HG02840 (cell line): Measurements from ENCODE around the gene COL5A2.

Experiments
- ATAC-seq: cut with Tn5 transposase; IDR thresholded peaks from one replicate; pipeline ENCODE4 v1.9.1; 2021; ENCODE audit warnings: mild to moderate bottlenecking, moderate library complexity, moderate number of reproducible peaks; ENCODE audit not compliant: unreplicated experiment, low FRiP score

The COL5A2 gene

GRCh38 chr2:189060096-189060642, 119.4 kb downstream of the COL5A2 start:
- no peak for ATAC-seq

DNA sequence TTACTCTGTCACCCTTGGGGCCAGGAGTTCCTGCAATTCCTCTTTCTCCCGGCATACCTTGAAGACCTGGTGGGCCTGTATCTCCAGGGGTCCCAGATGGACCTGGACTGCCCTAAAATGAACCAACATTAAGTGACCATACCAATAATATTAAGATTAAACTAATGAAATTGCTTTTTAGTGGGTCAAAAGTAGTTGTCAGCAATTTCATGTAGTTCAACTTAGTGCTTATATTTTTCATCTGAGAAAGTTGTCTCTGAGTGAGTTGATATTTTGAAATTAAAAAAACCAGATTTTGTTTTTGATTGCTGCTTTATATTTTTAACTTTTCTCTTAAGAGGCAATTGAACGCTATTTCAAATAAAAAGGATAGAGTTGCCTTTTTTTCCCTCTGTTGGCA, 122.2 kb downstream of the COL5A2 start:
- no peak for ATAC-seq

- no peak for ATAC-seq
These were observed 123.1 kb downstream of the COL5A2 start for GRCh38 chr2:189056200-189057106.

DNA sequence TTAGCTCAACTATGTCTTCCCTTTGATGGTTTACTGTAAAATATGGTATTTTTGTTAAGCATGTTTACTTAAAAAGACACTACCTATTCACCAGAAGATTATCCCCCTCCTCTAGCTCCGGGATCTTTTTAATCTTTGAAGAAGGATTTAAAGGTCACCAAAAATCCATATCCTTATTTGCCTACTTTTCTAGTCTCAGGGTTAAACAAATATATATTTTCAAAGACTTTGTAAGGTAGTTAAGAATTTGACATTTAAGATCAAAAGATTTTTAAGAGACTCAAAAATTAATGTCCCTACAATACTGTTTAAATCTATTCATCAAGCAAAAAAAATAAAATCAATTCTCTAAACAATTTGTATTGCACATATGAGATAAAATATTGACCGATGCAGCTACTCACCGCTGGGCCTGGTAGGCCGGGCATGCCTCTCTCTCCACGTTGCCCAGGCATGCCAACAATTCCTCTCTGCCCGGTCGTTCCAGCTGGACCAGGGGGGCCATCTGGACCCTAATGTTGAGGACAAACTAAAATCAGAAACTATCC, 129.3 kb downstream of the COL5A2 start:
- no peak for ATAC-seq

- no peak for ATAC-seq
These were observed 129.8 kb downstream of the COL5A2 start for GRCh38 chr2:189049709-189050164.

- no peak for ATAC-seq
These were observed 131.4 kb downstream of the COL5A2 start for GRCh38 chr2:189048189-189048588.

GRCh38 chr2:189047171-189047888, 132.2 kb downstream of the COL5A2 start:
- ATAC-seq = no peak

GRCh38 chr2:189046320-189046719, 133.2 kb downstream of the COL5A2 start:
- ATAC-seq = no peak

DNA sequence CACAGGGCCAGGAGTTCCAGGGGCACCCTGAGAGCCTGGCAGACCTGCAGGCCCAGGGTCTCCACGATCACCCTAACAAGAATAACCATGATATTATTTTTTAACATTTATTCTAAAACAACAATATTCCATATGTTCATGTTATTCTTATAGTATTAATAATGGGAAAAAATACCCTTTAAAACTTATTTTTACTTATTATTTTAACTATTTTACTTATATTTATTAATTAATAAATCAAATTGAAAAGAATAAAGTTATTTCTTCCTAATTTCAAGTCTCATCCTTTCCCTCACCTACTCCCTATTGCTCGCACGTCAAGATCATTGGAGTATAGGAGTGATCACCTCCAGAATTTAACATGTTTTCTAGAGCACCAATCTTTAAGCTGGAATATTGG, 133.7 kb downstream of the COL5A2 start:
- no peak for ATAC-seq

DNA sequence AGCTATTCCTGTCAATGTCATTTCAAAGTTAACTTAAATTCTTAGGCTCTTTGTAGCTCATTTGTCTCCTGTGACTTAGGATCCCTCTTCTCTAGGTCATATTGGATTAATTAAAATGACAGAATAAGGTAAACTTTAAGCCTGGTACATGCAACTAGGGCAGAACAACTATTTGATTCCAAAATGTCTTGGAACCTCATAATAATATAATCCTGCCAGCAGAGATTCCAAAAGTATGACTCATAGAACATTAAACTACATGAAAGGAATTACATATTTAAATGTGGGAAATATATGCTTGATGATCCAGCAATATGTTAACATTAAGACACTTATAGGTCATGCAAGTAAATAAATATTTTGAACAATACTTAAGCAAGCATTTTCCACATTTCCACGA, 142.0 kb downstream of the COL5A2 start:
- no peak for ATAC-seq

DNA sequence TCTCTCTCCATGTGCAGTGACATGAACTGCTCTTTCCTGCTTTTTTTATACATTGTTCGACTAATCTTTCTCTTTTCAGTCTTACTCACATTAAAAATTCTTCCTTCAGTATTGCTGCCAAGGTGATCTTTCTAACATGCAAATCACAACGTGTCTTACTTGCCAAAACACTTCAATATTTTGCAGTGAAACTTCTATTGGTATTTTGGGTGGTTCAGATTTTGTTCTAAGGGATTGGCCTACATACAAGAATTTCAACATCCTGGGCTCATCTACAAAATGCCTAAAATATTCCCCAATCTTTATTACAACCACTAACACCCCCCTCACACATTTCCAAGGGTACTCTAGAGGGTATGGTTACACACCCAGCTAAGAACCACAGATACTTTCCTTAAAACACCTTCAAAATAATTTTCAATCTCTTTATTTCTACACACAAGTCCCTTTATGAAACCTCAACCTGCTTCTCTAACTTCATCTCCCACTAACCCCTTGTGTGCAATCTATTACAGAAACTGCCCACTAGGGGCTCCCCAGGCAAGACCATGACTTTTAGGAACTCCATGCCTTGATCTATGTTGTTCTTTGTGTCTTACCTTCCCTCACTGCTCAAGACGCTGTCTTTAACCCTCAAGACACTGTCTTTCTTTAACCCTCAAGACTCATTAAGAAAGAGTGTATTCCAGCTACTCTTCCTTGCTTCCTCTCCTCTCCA, 154.5 kb downstream of the COL5A2 start:
- ATAC-seq = no peak

- ATAC-seq = no peak
These were observed 157.1 kb downstream of the COL5A2 start for GRCh38 chr2:189022492-189022891.

- ATAC-seq = no peak
These were observed 157.5 kb downstream of the COL5A2 start for GRCh38 chr2:189022053-189022481.

DNA sequence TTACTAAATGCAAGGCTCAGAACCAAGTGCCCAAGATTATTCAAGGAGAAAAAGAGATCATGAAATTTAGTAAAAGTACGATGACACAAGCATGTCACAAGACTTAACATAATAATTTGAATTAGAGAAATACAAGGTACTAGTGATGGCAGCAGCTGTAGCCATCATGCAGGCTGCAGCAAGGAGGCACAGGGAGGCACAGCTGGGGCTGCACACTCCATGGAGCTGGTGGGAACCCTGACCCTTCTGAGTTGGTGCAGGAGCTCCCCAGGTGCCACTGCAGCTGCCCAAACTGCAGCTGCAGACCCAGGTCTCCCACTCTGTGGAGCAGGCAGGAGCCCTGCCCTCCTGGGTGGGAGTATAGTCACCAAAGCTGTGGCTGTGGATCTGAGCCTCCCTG, 159.4 kb downstream of the COL5A2 start:
- ATAC-seq = no peak

- ATAC-seq = no peak
These were observed 160.9 kb downstream of the COL5A2 start for GRCh38 chr2:189018631-189019030.

- no peak for ATAC-seq
These were observed 163.2 kb downstream of the COL5A2 start for GRCh38 chr2:189016311-189016861.

DNA sequence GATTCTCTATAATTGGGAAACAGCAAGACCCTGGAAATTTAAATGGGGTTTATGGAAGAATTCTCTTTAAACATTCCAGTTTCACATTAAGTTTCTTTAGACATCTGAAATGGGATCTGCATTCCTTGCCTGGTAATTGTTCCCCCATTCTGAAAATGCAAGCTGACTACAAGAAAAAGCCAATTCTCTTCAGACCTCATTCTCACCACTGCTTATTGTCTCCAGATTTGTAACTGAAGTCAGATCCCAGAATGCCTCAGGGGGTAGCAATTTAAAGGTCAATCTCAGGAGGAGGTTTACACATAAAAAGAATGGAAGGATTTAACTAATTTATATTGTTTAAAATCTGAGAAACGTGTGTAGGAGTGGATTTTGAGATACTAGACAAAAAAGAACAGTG, 164.2 kb downstream of the COL5A2 start:
- no peak for ATAC-seq

DNA sequence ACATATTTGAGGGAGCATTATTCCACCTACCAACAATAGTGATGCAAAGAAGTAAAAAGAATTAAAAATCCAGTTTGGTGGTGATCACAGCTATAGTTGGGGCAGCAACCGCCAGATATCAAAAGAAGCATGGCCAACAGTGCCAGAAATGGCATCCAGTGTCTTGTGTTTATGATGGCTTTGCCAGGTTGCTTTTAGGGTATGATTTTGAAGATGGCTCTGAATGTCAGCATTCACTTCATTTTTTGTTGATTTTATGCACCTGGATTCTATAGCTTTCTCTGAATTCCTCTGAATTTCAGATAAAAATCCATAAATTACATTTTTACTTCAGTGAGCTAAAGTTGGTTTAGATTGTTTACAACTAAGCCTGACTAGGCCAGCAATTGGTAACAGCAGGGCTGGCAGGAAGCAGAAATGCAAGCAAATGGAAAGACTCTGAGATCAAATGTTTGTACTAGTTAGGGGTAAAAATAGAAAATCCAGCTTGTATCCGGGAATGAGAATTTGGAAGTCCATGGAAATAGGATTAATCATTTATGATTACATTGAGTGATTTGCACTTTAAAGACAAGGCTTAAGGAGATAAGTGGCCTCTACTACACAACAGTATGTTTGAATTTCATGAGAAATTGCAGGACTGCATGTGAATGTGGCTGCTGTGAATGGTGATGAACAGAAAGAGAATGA, 165.0 kb downstream of the COL5A2 start:
- no peak for ATAC-seq

DNA sequence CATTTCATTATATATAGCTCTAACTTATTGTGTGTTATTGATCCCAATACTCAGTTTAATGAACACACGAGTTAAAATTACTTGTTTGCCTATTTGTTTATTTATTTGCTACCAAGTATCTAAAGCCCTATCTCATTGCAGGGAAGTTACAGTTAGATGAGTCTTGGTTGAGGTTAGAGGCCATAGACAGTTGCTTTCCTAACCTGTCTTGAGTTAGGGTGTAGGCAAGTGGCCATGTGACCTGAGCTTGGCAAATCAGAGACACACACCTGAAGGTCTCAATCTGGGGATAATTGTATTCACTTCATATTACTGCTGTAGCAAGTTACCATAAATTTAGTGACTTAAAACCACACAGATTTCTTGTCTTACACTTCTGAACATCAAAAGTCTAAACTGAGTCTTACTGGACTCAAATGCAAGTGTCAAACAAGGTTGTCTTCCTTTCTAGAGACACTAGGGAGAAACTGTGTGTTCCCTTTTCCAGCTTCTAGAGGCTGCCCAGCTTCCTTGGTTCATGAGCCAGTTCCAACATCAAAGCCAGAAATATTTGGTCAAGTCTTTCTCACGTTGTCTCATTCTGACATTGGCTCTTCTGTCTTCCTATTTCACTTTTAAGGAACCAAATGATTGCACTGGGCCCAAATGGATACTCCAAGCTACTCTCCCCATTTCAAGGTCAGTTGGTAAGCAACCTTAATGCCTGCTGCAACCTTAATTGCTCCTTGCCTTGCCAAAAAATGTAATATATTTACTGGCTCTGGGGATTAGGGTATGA, 165.7 kb downstream of the COL5A2 start:
- ATAC-seq = no peak
